ENCODE measurements around the gene CEP41. TPM values are rescaled to one million over a fixed set of nuclear protein-coding genes. Genes with fewer than 3 reads are reported as not detected.

The CEP41 gene
- total and polyA plus RNA-seq, 2 donors (not counting 3 experiments of a cell fraction or from before 2014, with no cell fraction given) = 19.5 to 26.8 TPM

DNA sequence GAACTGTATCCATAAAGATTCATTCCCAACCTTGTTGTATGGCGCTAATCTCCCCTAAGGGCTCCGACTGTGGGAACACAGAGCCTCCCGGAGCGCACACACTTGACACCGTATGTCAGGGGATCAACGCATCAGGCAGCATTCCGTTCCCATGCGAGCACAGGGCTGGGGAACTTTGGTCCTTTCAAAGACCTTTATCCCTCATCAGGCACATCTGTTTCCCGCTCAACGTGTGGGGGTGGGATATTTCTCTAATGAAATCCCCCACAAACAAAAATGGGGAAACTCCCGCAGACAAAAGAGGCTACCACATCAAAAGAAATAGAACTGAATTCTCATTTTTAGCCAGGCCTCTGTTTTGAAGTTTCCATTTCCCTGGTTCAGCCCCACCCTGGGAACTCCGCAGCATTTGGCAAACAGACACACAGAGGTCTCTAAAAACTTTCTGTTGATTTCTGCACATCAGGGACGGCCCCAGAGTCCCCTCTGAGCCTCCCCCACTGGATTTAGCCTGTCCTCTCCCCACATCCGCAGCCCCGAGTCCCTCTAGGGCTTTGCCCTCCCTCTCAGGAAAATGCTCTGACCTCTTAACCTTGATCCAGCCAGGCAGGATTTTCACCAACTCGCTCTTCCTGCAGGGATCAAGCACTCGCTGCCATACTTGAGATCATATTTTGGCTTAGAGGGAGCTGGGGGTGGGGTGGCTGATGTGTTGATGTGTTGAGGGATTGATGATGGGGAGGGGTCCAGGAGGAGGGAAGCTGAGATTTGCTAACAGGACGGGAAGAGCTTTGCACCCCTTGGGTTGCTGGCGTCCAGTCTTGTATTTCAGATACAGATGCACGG, 89.6 kb downstream of the CEP41 start:
- intact Hi-C loops (cut with micrococcal nuclease) = no loop called here
- CTCF ChIA-PET = no interaction called here
- H3K9ac ChIP-seq (replicated peaks; ENCODE audit: extremely low read depth, insufficient read depth, low read length) = no peak overlapping the region

More for the DNA sequence above, 89.6 kb downstream of the CEP41 start:
- FAIRE-seq (peak; percentile 53), DNase-seq (ENCODE audit: low read depth, low spot score) (peak; percentile 30)
- Histone ChIP-seq H3K9me1 (replicated peaks; ENCODE audit: control insufficient read depth, extremely low read depth, insufficient read depth, low read length) (no peaks in the 10 kb centered on the region), H3K4me2 (ENCODE audit: insufficient read depth, low read length) (no peak overlapping the region), H2AFZ (ENCODE audit: low read depth, low read length) (no peak overlapping the region), H3K36me3 (ENCODE audit: control insufficient read depth in 2 of 2, extremely low read depth in 1 of 2, insufficient read depth in 2 of 2, low read length in 2 of 2) (no peaks in the 10 kb centered on the region), H3K4me3 (replicated peaks in 1 of 3; ENCODE audit: insufficient read depth in 1 of 3, low read depth in 1 of 3, low read length in 3 of 3) (no peak overlapping the region), H3K79me2 (ENCODE audit: control insufficient read depth, insufficient read depth, low read length) (no peaks in the 10 kb centered on the region), H3K27me3 (ENCODE audit: control insufficient read depth in 2 of 2, insufficient read depth in 2 of 2, low read length in 2 of 2) (no peaks in the 10 kb centered on the region), H4K20me1 (replicated peaks; ENCODE audit: control insufficient read depth, extremely low read depth, insufficient read depth, low read length) (no peaks in the 10 kb centered on the region), H3K27ac (ENCODE audit: insufficient read depth, low read depth, low read length) (no peak overlapping the region), H3K4me1 (ENCODE audit: control insufficient read depth, extremely low read depth, insufficient read depth, low read length) (peaks cover 2% of the 10 kb centered on the region), H3K9me3 (replicated peaks; ENCODE audit: control insufficient read depth, insufficient read depth, low read length) (no peaks in the 10 kb centered on the region)
- TF ChIP-seq POLR2A (IDR thresholded peaks at IDR 0.05; ENCODE audit: low read depth, low read length) (no peak), JUN (IDR thresholded peaks at IDR 0.05; ENCODE audit: borderline replicate concordance, insufficient read depth, insufficient read length, low read depth) (no peak), FOS (IDR thresholded peaks at IDR 0.05; ENCODE audit: borderline replicate concordance, insufficient read depth, low read length) (no peak), CTCF (IDR thresholded peaks at IDR 0.05; ENCODE audit: extremely low read depth in 1 of 2, insufficient read depth in 1 of 2, low read depth in 1 of 2, low read length in 2 of 2) (no peak), POLR2AphosphoS5 (IDR thresholded peaks at IDR 0.05; ENCODE audit: insufficient read depth, low read depth, low read length) (no peak), MAX (IDR thresholded peaks at IDR 0.05; ENCODE audit: insufficient read depth, insufficient read length) (no peak), EZH2 (IDR thresholded peaks at IDR 0.05; ENCODE audit: borderline replicate concordance, low read depth, low read length, severe bottlenecking) (no peak), GATA2 (IDR thresholded peaks at IDR 0.05; ENCODE audit: insufficient read depth, insufficient read length, low read depth, low read length) (no peak), MYC (IDR thresholded peaks at IDR 0.05; ENCODE audit: low read depth, low read length) (no peak)
- BruUV-seq (replicated peaks) = no TSS peak
- POLR2A ChIA-PET = no interaction called here
- dilution Hi-C loops (cut with MboI; ENCODE audit: extremely low pct_ligation_motif_present, low sequenced_read_pairs) = no loop called here

Measured in endothelial cell of umbilical vein (primary cell).